G401.6 (cell line): ENCODE data around the gene ACY1.

Source experiments
- FAIRE-seq: peaks from 2 replicates; lab custom pipeline; 2012; peaks lifted over from hg19 to GRCh38; lab: Jason Lieb, UNC

ACY1 gene

DNA sequence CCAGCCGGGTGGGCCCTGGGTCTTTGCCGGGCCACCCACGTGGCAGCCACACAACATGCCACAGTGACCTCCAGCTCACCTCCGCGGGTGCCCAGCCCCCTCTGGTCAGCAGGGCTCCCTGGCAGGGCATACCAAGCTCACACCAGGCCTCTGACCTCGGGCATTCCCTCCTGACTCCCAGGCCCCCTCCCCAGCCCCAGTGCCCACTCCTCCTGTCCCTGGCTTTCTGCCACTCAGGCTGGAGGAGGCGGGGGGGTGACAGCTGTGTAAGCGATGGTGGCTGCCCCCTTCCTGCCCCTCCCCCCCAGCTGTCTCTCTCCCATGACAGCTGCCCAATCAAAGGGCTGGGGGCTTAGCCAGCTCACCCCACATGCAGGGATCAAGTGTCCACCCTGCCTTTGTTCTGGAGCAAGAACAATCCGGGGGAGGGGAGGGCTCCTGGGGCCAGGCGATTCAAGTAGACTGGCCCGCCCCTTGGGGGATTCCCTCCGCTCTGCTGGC is 19.3 kb upstream of the ACY1 start:
- FAIRE-seq = no peak

DNA sequence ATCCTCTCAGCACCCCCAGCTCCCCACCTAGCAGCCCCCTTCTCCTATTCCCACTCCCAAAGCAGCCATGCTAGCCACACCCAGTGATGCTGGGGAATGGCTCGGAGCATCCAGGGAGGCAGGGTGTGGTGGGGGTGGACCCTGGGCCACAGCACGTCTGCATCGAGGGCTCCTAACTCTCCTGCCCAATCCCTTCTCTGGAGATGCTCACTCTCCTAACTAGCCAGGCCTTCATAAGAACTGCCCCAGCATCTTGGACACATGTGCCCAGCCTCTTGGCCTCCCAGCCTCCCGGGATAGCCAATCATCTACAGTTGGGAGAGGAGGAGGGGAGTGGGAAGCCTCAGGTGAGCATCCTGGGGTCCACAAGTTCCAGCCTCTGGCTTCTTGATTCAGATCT is 18.8 kb upstream of the ACY1 start:
- no peak for FAIRE-seq

DNA sequence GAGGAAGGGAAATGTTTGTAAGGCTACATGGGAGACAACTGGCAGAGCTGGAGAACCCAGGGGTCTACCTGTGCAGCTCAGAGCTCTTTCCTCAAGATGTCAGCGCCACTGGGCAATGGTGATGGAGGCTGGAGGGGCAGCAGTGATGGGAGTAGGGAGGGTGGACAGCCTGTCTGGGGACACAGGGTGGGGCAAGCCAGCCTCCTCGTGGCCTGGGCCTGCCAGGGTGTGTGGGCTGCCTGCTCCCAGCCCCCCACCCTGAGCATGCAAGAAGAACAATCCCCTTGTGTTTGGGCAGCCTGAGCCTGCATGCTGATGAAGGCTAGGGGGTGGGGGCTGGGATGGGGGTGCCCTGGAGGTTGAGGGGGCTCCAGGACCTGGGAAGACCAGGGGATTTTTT is 17.3 kb upstream of the ACY1 start:
- no peak for FAIRE-seq

DNA sequence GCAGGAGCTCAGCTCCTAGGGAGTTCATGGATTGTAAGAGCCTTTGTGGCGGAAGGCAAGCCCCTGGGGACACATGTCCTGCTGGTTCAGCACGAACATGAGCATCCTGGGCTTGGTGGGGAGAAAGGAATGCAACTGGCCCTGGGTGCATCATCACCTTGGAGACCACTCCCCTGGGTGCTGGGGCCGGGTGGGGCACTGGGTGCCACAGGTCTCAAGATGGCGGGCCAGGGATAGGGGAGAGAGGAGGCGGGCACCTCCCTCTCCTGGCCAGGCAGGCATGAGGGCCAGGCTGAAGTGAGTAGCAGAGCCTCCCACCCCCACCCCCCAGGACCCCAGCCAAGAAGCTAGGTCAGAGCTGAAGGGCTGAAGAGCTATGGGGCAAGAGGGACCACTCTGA is 16.8 kb upstream of the ACY1 start:
- no peak for FAIRE-seq

DNA sequence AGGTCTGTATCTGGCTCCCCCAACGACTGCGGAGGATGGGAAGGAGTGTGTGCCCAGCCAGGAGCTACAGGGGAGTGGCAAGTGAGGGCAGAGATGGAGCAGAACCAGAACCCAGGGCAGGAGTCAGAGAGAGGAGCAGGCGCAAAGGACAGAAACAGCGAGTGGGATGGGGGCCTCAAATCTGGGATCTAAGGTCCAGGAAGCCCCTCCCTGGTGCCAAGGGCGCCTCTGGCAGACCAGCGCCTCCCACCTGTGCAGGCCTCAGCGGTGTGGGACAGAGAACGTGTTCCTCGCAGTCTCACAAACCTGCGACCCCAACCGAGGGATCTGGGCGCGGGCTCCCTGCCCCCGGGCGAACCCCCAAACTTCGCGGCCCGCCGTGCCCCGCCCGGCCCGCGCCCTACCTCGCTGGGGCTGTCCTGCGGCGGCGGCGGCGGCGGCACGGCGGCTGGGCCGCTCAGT is 16.4 kb upstream of the ACY1 start:
- FAIRE-seq = no peak

DNA sequence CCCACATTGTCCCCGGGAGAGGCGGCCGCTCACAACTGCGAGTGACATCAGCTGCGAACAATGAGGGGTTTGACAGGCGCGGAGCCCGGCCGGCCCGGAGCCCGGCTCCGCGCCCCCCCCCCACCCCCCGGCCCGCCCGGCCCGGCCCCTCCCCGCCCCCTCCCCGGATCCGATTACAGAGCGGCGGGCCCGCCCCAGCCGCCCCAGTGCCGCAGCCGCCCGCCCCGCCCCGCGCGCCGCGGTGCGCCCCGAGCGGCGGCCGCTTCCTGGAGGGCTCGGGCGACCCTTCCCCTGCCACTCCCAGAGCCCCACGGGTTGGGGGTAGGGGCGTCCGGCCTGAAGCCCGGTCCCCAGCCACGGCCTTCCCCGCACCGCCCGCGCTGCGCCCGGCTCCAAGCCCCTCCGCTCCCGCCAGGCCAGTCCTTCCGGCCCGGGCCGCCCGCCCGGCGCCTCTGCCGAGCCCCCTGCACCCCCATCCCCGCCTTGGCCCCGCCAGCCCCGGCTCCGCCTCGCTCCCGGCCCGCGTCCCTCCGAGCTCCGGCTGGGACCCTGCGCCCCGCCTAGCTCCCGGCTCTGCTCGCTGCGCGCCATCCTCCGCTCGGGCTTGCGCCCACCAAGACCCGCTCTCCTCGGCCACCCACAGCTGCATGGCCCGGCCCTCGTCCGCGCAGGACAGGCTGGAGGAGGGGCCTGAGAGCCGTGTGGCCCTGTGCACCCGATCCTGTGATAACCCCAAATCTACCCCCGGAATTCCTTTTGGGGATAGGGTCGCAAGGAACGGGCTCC is 15.8 kb upstream of the ACY1 start, which contains the start of gene PCBP4:
Gene PCBP4, minus strand, starts transcription at position 71 of the 786 bp plus-strand sequence. CDS start 6,214 bp downstream, outside the sequence.
- FAIRE-seq = no peak

DNA sequence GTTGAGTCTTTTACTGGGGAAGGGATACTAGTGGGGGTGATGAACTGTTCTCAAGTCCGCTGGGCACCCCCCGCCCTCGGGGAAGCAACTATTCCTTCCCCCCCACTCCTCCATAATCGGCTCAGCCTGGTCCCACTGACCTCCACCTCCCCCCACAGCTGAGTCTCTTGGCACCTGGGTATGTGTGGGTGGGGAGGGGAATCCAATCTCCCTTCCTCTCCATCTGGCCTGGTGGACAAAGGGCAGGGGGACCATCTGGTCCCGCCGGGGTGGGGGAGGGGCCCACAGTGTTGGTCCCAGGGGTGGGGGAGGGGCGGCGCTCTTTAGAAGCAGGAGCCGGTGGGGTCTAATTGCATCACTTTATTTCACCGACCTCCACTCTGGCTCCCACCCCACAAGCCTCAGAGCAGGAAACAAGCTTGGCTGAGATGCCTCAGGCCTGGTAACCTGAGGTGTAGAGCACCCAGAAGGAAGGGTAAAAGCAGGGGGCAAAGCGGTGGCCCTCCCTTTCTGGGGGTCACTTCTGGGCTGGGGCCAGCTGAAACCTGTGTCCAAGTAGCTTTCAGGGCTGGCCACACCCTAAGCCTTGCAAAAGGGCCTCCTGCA is 15.1 kb upstream of the ACY1 start:
- FAIRE-seq = no peak

DNA sequence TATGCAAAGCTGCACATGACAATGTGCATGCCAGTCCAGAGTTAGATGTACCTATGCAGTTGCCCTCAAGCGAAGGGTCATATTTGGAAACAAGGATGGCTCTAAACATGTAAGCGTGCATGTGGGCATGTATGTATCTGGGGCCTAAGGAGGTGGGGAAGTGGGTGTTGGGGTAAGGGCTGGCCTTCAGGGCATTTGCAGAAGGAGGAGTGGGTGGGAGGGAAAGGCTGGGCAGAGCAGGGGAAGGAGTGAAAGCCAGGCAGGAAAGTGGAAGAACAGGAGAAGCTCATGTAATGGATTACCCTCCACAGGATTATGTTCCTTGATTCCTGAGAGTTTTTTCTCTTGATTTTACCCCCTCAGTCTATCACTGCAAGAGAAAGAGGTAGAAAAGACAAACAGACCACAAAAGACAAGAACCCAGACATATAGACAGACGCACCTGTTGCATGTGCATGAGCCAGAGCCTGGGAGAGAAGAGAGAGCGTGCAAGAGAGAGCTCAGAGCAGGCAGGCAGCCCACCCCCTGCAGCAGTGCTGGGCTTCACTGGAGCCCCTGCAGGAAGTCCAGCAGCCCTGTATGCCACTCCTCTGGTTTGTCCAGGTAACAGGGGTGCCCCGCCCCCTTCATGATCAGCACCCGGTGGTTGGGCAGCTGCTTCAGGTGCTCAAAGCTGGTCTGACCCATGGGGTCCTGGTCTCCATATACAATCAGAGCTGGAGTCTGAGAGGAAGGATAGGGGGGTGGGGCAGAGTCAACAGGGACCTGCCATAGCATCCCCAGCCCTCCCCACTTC is 14.3 kb upstream of the ACY1 start:
- FAIRE-seq = no peak

DNA sequence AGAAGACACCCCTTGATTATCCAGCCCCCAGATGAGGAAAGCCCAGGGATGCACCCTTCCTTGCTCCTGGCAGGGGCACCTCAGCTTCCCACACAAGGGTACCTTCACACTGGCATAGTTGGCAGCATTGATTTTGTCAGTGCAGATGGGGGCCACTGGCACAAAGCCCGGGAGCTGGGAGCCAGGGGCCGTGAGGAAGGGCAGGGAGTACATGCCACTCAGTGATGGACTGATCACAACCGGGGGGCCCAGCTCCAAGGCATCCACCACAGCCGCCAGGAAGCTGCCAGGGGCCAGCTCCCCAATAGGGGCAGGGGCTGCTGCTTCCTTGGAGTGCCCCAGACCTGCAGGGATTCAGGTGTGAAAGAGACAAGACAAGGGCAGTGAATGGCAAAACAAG is 13.5 kb upstream of the ACY1 start:
- FAIRE-seq = no peak

DNA sequence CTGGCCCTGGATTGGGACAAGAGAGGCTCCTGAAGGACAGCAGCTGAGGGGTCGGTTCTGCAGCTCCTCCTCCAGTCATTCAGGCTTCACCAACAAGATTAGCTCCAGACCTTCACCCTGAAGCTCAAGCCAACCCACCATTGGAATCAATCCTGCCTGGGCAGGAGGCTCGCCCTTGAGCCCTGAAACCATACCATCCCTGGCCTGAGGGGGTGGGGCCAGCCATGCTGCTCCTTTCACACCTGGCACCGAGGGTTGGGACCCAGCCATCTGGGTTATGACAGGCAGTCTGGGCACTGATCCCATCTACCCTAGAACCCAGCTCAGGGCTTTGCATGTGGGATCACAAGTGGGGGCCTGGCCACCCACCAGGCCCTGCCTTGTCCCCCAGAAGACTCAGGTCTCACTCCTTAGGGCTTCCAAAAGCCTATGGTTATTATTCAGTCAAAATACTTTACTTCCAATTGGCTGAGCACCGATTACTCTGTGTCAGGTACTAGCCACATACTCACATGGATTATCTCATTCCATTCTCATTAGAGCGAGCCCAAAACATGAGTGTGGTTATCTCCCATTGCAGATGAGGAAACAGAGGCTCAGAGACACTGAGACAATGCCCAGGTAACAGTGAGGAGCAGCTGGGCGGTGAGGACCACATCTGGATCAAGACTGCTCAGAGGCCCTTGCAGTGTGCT is 12.6 kb upstream of the ACY1 start:
- no peak for FAIRE-seq

DNA sequence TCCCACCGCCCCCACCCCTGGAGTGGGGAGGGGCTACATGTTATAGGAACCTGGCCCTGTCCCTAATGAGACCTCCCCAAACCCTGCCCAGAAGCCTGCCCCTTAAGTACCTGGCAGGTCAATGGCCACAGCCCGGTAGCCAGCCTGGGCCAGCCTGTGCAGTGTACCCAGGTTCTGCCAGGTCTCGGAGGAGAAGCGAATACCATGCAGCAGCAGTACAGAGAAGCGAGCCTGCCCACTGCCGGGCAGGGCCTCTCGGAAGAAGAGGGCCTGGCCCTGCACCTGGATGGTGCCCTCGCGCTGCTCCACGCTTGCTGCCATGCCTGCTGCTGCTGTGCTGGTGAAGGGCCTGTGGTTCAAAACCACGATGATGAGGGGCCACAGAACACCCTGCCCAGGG is 12.0 kb upstream of the ACY1 start:
- no peak for FAIRE-seq

DNA sequence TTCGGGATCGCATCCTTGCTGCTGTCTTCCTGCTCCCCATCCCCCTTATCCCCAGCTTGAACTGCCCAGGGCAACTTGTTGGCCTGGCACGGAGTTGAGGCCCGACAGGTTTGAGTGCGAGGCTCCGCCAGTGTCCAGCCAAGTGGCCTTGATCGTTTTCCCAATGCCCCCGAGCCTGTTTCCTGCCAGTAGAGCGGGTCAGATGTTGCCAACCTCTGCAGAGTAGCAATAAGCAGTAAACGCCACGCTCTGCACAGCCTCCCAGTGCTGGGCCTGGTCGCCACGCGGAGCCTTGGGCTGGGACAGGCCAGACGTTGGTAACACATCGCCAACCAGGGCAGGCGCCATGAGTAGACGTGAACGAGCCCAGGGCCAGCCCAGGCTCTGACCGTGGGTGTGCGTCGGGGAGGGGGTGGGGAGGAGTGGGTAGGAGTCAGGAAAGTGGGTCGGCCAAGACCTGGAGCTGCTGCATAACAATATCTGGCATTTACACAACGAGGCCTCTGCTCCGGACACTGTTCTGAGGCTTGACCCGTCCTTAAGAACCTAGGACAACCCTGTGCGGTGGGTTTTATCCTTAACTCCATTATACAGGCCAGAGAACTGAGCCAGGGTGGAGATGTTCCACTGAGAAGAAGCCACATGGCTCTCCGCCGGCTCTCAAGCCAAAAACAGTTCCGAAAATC is 8.9 kb upstream of the ACY1 start:
- no peak for FAIRE-seq

DNA sequence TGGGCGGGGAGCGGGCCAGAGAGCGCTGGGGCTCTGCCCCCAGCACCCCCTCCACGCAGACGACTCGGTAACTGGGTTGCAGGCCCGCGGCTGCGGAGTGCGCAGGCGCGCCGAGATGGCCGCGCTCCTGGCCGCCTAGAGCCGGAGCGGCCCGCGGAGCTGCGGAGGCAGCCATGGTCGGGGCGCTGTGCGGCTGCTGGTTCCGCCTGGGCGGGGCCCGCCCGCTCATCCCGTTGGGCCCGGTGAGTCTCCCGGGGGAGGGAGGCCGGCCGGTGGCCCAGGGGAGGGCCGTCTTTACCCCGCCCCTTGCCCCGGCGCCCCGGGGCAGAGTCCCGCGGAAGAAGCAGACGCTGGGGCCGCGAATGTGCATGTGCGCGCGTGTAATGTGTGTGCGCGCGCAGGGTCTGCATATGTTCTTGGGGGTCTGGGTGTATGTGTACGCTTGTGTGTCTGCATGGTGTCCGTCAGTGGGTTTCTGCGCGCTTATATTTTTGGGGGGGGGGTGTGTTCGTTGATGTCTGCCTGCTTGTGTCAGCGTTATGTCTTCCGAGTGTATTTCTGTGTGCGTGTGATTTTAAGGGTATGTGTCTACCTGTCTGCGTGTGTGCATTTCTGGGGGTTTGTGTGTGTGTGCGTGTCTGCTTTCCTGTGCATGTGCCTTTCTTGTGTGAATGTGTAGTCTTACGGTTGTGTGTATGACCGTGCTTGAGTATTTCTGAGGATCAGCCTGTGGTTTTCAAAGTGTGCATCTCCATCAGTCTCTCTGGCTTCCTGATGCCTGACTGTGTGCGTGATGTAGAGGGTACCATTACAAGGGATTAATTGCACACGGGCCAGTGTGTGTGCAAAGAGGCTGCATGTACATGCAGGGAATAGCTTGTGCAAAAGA is 8.1 kb upstream of the ACY1 start, which contains the start of gene ABHD14A:
Gene ABHD14A, plus strand, starts transcription at position 102 of the 889 bp plus-strand sequence. Its CDS starts 72 bp downstream, at position 174.
- FAIRE-seq = no peak

DNA sequence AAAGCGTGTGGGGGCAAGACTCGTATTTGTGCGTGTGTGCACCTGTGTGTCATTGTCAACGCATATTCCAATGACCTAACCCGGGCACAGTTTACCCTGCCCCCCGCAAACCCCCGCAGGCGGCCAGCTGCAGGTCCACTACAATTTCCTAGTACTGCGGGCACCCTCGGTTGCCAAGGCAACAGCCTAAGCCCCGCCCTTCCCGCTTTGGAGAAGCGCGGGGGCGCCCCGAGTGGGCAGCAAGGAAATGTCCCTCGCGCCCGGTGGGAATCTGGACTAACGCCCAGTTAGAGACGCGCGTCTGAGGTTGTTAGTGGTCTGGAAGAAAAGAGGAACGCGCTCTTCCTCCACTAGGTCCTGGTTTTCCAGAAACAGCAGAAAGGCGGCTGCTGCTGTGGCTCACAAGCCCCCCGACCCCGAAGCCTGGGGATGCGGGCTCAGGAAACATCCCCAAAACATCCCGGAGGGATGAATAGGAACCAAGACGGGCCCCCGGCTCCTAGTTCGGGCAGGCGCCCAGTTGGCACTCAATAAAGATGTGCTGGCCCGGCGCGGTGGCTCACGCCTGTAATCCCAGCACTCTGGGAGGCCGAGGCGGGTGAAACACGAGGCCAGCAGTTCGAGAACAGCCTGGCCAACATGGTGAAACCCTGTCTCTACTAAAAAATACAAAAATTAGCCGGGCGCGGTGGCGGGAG is 7.3 kb upstream of the ACY1 start:
- no peak for FAIRE-seq

DNA sequence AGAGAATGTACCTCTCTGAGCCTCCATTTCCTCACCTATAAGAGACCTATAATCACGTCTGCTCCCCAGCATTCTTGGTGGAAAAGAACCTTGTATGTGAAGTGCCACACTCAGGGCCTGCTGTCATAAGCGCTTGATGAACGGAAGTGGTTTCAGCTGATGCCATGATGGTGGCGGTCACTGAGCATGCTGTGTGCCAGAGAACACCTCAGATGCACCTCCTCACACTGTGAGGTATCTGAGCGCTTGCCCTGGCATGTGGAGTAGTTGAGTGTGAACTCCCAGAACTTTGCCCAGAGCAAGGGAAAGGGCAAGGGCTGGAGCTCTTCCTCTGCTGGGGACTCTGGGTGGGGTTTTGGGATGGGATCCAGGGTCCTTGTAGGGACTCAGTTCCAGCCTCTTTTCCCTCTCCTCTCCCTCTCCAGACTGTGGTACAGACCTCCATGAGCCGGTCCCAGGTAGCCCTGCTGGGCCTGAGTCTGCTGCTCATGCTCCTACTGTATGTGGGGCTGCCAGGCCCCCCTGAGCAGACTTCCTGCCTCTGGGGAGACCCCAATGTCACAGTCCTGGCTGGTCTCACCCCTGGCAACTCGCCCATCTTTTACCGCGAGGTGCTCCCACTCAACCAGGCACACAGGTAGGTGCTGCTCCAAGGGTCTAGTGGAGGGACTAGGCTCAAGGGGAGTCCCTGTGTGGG is 5.7 kb upstream of the ACY1 start:
- no peak for FAIRE-seq

DNA sequence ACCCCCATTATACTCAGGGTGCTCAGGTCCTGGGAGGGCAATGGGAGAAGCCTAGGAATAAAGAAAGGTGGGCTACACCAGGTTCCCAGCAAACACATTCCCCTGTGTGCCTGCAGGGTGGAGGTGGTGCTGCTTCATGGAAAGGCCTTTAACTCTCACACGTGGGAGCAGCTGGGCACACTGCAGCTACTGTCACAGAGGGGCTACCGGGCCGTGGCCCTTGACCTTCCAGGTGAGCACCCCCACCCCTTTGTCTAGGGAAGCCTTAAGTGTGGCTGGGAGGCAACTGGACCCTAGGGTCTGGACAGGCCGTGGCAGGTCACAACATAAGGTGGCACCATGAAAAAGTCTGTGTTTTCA is 5.2 kb upstream of the ACY1 start:
- no peak for FAIRE-seq

DNA sequence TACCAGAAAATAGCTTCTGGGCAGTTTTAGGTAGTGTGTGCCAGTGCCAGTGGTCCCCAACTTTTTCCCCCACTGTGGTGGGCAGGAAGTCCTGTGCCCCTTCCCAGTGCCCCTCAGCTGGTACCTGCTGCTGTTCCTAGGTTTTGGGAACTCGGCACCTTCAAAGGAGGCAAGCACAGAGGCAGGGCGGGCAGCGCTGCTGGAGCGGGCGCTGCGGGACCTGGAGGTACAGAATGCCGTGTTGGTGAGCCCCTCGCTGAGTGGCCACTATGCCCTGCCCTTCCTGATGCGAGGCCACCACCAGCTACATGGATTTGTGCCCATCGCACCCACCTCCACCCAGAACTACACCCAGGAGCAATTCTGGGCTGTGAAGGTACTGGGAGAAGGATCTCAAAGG is 3.1 kb upstream of the ACY1 start:
- no peak for FAIRE-seq

DNA sequence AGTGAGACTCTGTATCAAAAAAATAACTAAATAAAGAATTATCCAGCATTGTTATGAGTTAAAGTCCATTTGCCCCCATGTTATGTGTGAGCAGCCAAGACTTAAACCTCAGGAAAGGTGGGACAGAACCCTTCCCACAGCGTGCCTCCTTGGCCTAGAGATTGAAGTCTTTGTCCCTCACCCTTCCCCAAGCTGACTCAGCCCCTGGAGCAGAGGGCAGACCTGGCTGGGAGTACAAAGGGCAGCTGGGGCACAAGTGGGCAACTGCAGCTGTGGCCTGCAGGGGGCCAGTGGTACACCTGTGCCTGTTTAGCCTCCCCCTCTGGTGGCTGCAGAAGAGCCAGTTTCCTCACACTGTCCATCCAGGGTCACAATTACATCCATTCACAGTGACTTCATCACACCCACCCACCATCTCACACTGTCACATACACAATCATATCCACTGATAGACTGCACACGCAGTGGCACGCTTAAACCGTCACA is 940 bp upstream of the ACY1 start:
- FAIRE-seq = no peak

DNA sequence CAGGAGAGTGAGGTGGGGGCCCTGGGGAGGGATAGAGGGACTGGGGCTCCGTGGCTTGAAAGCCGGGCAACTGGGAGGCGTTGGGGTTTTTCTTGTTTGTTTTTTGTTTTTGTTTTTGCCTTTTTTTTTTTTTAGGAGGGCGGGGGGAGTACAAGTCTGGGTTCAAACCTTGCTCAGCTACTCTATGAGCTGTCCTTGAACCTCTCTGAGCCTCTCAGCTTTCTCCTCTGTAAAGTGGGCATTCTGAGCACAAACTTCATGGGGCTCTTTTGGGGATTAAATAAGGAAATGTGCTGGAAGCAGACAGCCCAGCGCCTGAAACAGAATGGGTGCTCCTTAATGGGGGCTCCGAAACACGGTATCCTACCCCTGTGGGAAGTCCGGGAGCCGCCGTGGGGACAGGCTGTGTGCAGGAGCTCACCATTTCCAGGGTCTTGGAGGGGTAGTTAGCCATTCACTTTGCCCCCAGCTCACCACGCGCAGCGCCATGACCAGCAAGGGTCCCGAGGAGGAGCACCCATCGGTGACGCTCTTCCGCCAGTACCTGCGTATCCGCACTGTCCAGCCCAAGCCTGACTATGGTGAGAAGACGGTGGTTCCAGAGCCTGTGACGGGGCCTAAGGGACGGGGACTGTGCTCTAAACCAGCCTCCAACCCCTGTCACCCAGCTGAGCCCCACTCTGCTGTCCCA is 388 bp downstream of the ACY1 start:
- FAIRE-seq = no peak
